Lower leg skin (tissue), 3 donors: ENCODE measurements around the gene BMAL1.

Experiments used
- CTCF ChIP-seq, 3 donors: fragments of 450-650 bp; IDR thresholded peaks; one replicate each; pipeline ENCODE4 v1.5.1; 2016; ENCODE audit warnings: antibody characterized with exemption in 3 of 3, mild to moderate bottlenecking in 3 of 3, moderate library complexity in 2 of 3
- POLR2A ChIP-seq, 2 donors: fragments of 450-650 bp; IDR thresholded peaks; one replicate each; pipeline ENCODE4 v1.6.1; 2016 to 2017; ENCODE audit warnings: antibody characterized with exemption in 2 of 2, mild to moderate bottlenecking in 1 of 2, moderate library complexity in 1 of 2

DNA sequence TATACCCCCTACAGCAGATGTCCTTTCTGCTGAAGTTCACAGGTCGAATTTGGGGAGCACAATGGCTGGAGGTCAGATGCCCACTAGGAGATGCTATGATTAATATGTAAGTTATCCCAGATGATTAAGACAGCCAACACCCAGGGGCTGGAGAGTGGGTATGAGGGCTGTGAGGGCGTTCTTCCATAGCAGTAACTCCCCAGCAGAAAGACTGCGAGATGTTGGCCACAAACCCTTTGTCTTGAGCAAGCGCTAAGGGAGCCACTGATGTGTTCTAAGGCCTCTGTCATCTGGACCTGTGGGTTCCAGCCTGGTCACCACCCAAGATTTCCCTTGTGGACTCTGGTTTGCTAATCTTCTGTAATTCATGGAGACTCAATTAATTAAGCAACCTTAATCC lies 77.6 kb downstream of the BMAL1 start:
- TF ChIP-seq CTCF (IDR thresholded peaks at IDR 0.05) (no peak), POLR2A (IDR thresholded peaks at IDR 0.05) (no peak)
